HepG2 (cell line): Measurements from ENCODE around the gene BAHCC1. TPM values are rescaled to one million over a fixed set of nuclear protein-coding genes. Genes with fewer than 3 reads are reported as not detected.
A peak's percentile ranks its signal among the peaks of the same experiment; 100 is the strongest.

Source experiments
- E2F2 ChIP-seq: sonication (generic); formaldehyde crosslinking; IDR thresholded peaks from 2 replicates; pipeline ENCODE4 v1.4.0; 2020; ENCODE audit warnings: missing genetic modification reagents, borderline replicate concordance
- ELF3 ChIP-seq: IDR thresholded peaks from 2 replicates; pipeline ENCODE4 v1.6.1; 2016; ENCODE audit warnings: missing genetic modification reagents, missing compliant biosample characterization
- ELF4 ChIP-seq: sonication (generic); formaldehyde crosslinking; IDR thresholded peaks from 2 replicates; pipeline ENCODE4 v1.5.0; 2020; ENCODE audit warnings: missing genetic modification reagents, mild to moderate bottlenecking, moderate library complexity, borderline replicate concordance
- ETV5 ChIP-seq: IDR thresholded peaks from 2 replicates; pipeline ENCODE4 v1.6.1; 2018; ENCODE audit warnings: missing biosample characterization, missing genetic modification reagents, inconsistent platforms, borderline replicate concordance
- FOXM1 ChIP-seq: sonication (generic); formaldehyde crosslinking; IDR thresholded peaks from 2 replicates; pipeline ENCODE4 v1.5.0; 2020; ENCODE audit warnings: missing genetic modification reagents
- HIC2 ChIP-seq: sonication (generic); formaldehyde crosslinking; IDR thresholded peaks from 2 replicates; pipeline ENCODE4 v1.9.0; 2022; ENCODE audit warnings: low read depth, missing genetic modification reagents
- KMT2B ChIP-seq: IDR thresholded peaks from 2 replicates; pipeline ENCODE4 v1.6.1; 2016; ENCODE audit warnings: missing genetic modification reagents, missing compliant biosample characterization
- MEIS1 ChIP-seq: sonication (generic); formaldehyde crosslinking; IDR thresholded peaks from 2 replicates; pipeline ENCODE4 v1.9.0; 2021; ENCODE audit warnings: mild to moderate bottlenecking, missing genetic modification reagents, moderate library complexity, borderline replicate concordance
- RAD51 ChIP-seq: fragments of 450-650 bp; IDR thresholded peaks from 2 replicates; pipeline ENCODE4 v1.6.1; 2016; ENCODE audit warnings: borderline replicate concordance
- SALL1 ChIP-seq: sonication (generic); formaldehyde crosslinking; IDR thresholded peaks from 2 replicates; pipeline ENCODE4 v1.8.0; 2022; ENCODE audit warnings: mild to moderate bottlenecking, missing genetic modification reagents
- SMC3 ChIP-seq: IDR thresholded peaks from 2 replicates; pipeline ENCODE4 v1.6.1; 2011; ENCODE audit warnings: low read length, improper control_type of control experiment
- SP5 ChIP-seq: IDR thresholded peaks from 2 replicates; pipeline ENCODE4 v1.6.1; 2016; ENCODE audit warnings: low read depth, borderline replicate concordance
- TERF1 ChIP-seq: sonication (generic); formaldehyde crosslinking; IDR thresholded peaks from 2 replicates; pipeline ENCODE4 v1.8.0; 2022; ENCODE audit warnings: mild to moderate bottlenecking, missing genetic modification reagents, moderate library complexity
- ZFP41 ChIP-seq: sonication (generic); formaldehyde crosslinking; IDR thresholded peaks from 2 replicates; pipeline ENCODE4 v1.4.0; 2020; ENCODE audit warnings: mild to moderate bottlenecking, missing genetic modification reagents, borderline replicate concordance
- ZNF121 ChIP-seq: sonication (generic); formaldehyde crosslinking; IDR thresholded peaks from 2 replicates; pipeline ENCODE4 v1.5.0; 2020; ENCODE audit warnings: mild to moderate bottlenecking, missing genetic modification reagents
- ZNF274 ChIP-seq: sonication (generic); formaldehyde crosslinking; IDR thresholded peaks from 2 replicates; pipeline ENCODE4 v1.5.1; 2020; ENCODE audit warnings: mild to moderate bottlenecking, missing genetic modification reagents
- ZNF317 ChIP-seq: sonication (generic); formaldehyde crosslinking; IDR thresholded peaks from 2 replicates; pipeline ENCODE4 v1.5.0; 2020; ENCODE audit warnings: mild to moderate bottlenecking, missing genetic modification reagents
- ZNF33A ChIP-seq: sonication (generic); formaldehyde crosslinking; IDR thresholded peaks from 2 replicates; pipeline ENCODE4 v1.5.1; 2020; ENCODE audit warnings: missing genetic modification reagents, mild to moderate bottlenecking, moderate library complexity, borderline replicate concordance
- polyA plus RNA-seq, 8 experiments: library from polyadenylated mRNA; depleted of rRNA in 3 of 8; stranded (reverse) in 7 of 8; unstranded in 1 of 8; fragments of >200 nt; fragmentation: Illumina TruSeq in 4 of 8; extraction: Trizol in 4 of 8; gene quantifications; 2 replicates each; pipeline versions ENCODE4 v1.2.1 to v1.2.3, GENCODE V29; 2011 to 2016; ENCODE audit warnings: low read depth in 4 of 8, missing spikeins in 1 of 8, mixed read lengths in 1 of 8; ENCODE audit not compliant: insufficient read depth in 1 of 8
- total RNA-seq, 5 experiments: library from RNA; depleted of rRNA; stranded (reverse); fragments of >200 nt; fragmentation: Illumina TruSeq; extraction: Trizol; gene quantifications; 2 replicates each; pipeline ENCODE4 v1.2.3, GENCODE V29; 2016; ENCODE audit warnings: low read depth in 1 of 5
- TF ChIP-seq, protein P1 (sequence below): sonication (generic); formaldehyde crosslinking; IDR thresholded peaks from 2 replicates; pipeline ENCODE4 v1.4.0; 2020; ENCODE audit warnings: missing genetic modification reagents
- TF ChIP-seq, protein P2 (sequence below): sonication (generic); formaldehyde crosslinking; IDR thresholded peaks from 2 replicates; pipeline ENCODE4 v1.4.0; 2020; ENCODE audit warnings: missing genetic modification reagents, borderline replicate concordance

BAHCC1 gene
- total and polyA plus RNA-seq, 2 of the 13 experiments (the other 11 are each of a cell fraction or from before 2014, with no cell fraction given), result 1.4 to 1.7 TPM

DNA sequence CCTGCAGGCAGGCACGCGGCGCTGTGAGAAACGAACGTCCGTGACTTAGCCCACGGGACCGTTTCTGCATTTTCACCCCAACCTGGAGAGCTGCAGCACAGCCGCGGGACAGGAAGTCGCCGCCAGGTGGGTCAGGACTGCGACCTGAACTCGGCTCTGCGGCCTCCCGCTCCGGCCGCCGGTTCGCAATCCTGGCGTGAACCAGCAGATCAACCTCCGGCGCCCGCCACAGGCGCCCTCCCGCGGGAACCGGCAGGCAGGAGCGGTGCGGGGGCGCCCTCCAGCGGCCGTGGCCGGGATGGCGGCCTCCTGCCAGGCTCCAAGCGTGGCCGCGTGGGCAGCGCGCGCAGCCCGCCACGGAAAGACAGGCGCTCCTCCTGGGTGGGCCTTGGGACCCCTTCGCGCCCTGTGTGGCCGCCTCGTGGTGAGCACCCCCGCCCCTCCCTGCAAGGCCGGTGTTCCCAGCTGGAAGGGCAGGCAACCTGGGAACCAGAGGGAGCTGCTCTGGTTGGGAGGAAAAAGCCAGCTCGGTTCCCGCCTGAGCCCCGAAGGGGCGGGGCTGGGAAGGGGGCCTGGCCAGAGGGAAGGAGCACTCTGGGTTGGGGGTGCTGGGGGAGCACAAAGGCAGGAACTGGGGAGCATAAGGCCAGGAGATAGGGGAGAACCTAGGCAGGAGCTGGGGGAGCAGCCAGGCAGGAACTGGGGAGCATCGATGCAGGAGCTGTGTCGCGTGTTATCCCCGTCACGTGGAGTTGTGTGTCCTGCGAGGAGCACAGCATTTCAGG is 89.1 kb downstream of the BAHCC1 start (continued):
- TF ChIP-seq RAD51, result no peak
- TF ChIP-seq ZNF274 (CRISPR knock-in tag), result peak; percentile 88; the same call in 1 of the 2 replicates
- TF ChIP-seq HIC2, result no peak; the same call in 1 of the 2 replicates
- TF ChIP-seq SMC3, result peak; percentile 56; the same call in 1 of the 2 replicates
- TF ChIP-seq KMT2B (CRISPR knock-in tag), result no peak; the same call in 1 of the 2 replicates
- TF ChIP-seq TERF1 (CRISPR knock-in tag), result no peak
- TF ChIP-seq ZNF121 (CRISPR knock-in tag), result peak; percentile 56; the same call in 1 of the 2 replicates
- TF ChIP-seq, protein P1, sequence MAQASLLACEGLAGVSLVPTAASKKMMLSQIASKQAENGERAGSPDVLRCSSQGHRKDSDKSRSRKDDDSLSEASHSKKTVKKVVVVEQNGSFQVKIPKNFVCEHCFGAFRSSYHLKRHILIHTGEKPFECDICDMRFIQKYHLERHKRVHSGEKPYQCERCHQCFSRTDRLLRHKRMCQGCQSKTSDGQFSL (CRISPR knock-in tag), result no peak
- 0 out of 2 replicates have a peak, but pooled peaks have one; percentile 85 for TF ChIP-seq E2F2
- TF ChIP-seq ZFP41 (CRISPR knock-in tag), result peak; percentile 76; the same call in 1 of the 2 replicates
- TF ChIP-seq ELF3 (CRISPR knock-in tag), result peak; percentile 76
- no peak for TF ChIP-seq ZNF317 (CRISPR knock-in tag)
- 0 out of 2 replicates have a peak, but pooled peaks have one; percentile 40 for TF ChIP-seq SP5
- peak; percentile 64 for TF ChIP-seq MEIS1 (CRISPR knock-in tag)
- no peak for TF ChIP-seq ZNF33A (CRISPR knock-in tag)
- TF ChIP-seq ETV5 (CRISPR knock-in tag), result peak; percentile 58
- no peak for TF ChIP-seq FOXM1 (CRISPR knock-in tag)
- TF ChIP-seq ELF4 (CRISPR knock-in tag), result no peak
- TF ChIP-seq, protein P2, sequence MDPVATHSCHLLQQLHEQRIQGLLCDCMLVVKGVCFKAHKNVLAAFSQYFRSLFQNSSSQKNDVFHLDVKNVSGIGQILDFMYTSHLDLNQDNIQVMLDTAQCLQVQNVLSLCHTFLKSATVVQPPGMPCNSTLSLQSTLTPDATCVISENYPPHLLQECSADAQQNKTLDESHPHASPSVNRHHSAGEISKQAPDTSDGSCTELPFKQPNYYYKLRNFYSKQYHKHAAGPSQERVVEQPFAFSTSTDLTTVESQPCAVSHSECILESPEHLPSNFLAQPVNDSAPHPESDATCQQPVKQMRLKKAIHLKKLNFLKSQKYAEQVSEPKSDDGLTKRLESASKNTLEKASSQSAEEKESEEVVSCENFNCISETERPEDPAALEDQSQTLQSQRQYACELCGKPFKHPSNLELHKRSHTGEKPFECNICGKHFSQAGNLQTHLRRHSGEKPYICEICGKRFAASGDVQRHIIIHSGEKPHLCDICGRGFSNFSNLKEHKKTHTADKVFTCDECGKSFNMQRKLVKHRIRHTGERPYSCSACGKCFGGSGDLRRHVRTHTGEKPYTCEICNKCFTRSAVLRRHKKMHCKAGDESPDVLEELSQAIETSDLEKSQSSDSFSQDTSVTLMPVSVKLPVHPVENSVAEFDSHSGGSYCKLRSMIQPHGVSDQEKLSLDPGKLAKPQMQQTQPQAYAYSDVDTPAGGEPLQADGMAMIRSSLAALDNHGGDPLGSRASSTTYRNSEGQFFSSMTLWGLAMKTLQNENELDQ (CRISPR knock-in tag), result no peak
- TF ChIP-seq SALL1 (CRISPR knock-in tag), result peak; percentile 94
